ENCODE data around the gene MICAL1.

DNA sequence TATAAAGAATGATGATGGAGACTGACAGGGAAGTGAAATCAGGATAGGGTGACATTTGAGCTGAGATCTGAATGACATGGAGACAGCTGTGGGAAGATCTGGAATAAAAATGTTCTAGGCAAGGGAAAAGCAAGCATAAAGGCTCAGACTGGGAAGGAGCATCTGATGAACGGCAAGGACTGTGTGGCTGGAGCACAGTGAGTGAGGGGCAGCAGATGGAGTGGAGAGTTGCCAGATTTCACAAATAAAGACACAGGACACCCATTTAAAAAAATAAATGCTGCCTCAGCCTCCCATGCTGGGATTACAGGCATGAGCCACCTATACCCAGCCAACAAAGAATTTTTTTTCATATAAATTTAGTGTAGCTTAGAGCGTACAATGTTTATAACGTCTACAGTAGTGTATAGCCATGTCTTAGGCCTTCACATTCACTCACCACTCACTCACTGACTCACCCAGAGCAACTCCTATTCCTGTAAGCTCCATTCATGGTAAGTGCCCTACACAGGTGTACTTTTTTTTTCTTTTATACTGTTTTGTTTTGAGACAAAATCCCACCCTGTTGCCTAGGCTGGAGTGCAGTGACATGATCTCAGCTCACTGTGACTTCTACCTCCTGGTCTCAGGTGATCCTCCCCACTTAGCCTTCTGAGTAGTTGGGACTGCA is 29.8 kb upstream of the MICAL1 start:
- TF ChIP-seq EP300 (IDR thresholded peaks at IDR 0.05) (no peak), CTCF (IDR thresholded peaks at IDR 0.05) (no peak), POLR2A (IDR thresholded peaks at IDR 0.05) (no peak)
